Ammon's horn (tissue), 1 donor: ENCODE results near the gene SLC16A7.

Source experiments
- DNase-seq: peaks from one replicate; pipeline ENCODE4 v3.0.0-alpha.2; 2016; ENCODE audit warnings: low spot score

Gene SLC16A7

DNA sequence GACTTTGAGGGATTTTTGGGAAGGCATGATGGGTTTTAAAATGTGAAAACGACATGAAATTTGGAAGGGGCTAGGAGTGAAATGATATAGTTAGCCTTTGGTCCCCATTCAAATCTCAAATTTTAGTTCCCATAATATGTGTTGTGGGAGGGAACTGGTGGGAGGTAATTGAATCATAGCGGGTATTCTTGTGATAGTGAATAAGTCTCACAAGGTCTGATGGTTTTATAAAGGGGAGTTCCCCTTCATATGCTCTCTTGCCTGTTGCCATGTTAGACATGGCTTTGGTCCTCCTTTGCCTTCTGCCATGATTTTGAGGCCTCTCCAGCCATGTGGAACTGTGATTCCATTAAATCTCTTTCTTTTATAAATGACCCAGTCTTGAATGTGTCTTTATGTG is 72.8 kb downstream of the SLC16A7 start:
- DNase-seq: no peak

DNA sequence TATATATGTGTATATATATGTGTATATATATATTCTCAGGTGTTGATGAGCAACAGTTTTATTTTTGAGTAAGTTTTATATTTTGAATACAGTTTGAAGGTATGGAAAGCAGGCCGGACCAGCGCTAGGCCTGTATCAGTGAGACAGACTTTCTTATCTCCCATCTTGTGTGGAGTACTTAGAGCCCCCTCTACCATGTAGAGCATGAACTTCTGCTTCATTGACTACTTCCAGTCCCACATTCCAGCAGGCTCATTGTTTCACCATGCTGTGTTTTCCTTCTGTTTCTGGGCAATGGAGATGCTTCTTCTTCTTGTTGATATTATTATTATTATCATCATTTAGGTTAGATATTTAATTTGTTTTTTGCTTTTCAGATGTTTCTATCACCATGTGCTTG is 76.4 kb downstream of the SLC16A7 start:
- DNase-seq: no peak

DNA sequence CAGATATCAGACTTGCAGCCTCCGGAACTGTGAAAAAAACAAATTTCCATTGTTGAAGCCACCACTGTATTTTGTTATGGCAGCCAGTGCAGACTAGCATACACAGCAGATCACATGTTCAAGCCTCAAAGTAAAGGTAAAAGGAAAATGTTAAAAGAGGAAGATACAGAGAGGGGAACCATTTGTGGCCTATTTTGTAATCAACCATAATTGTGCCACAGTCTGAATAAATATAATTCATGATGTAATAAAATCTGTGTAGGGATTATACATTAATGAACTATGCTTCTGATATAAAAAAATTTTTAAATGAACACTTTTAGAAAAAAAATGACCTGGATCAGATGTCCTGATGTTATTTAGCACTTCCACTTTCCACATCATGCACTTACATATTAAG is 79.6 kb downstream of the SLC16A7 start:
- DNase-seq: no peak

DNA sequence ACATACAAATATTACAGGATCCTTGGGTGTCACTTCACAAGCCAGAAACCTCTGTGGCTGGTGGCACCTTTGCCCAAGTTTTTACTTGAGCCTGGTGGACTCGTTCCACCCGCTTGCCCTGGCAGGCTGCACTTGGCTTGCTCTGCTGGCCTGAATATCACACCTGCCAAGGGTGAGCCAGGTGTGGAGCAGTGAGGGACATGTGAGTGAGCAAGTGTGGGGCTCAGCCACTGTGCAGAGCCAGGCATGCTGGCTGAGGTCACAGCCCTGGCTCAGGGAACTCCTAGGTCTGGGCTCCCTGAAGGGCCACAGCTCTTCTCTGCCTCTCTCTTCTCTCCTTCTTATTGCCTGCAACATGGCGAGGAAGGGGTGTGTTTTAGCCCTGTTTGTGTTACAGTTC is 82.0 kb downstream of the SLC16A7 start:
- no peak for DNase-seq

DNA sequence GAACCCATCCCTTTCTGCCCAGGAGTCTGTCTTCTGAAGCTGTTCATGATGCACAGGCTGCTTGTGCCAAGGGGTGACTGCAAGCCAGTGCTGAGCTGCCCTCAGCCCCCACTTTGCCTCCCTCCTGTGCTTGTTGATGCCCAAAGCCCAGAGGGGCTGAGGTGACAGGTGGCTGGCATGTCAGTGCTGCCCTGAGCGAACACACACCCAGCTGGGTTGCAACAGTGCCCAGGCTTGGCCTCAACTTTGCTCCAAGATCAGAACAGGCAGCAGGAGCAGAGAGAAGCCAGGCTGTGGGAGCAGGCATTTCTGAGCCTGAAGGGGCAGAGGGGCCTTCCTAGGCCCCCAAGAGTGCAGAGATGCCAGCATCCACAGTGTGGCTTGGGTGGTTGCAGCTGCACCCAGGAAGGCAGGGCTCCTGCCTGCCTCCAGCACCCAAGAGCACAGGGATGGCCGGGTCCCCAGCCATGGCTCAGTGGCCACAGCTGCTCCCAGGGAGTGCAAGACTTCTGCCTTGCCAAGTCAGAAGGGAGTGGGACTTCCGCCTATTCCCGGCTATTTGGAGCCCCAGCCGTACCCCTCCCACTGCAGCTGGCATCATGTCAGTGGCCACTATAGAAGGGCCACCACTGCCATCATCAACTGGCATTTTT is 83.1 kb downstream of the SLC16A7 start:
- DNase-seq: no peak

DNA sequence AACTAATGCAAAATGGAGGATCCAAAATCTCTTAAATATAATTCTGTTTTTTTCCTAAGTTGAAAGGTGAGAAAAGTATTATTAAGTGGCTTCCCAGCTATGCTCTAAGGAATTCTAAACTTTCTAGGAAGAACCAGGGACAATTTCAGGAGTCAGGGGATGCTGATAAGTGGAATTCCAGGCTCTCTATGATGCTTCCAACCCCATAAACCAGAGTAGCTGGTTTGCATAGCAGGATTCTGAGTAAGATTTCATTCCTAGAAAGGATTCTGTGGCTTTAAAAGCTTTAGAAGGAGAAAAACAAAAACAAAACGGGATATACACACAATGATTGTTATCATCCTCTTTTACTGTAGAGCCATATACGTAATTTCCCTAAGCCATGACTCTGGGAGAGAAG is 93.9 kb downstream of the SLC16A7 start:
- DNase-seq: no peak

DNA sequence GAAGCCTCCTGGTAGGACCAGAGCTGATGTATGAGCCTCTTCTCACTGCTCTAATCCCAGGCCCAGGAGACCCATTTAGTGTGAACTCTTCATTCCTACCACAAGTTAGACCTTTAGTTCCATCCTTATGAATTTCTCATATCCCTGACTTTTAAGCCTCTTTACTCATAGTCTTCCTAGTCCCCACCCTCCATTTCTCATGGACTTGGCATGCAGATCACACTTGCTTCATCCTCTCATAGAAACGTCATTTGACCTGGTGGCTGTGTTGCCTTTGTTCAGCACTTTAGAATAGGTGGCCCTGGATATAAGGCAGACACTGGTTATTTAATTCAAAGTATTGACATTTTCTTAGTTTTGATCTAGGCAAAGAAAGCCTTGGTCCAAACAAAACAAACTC is 99.5 kb downstream of the SLC16A7 start:
- no peak for DNase-seq

DNA sequence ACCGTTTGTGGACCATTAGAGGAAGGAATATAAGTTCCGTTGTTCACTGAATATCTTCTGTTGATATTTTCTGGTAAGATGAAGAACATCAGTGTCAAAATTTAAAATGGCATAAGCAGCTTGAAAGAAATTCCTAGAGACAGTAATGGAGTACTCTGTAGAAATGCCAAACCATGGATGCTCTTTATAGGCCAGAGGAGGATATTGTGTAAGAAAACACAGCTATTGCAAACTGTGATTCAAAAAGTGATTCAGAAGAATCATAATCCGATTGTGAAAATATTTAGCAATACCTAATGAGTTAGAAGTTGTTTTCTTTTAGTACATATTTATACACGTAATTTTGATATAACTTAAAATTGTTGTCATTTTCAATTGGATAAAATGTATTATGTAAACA is 102.8 kb downstream of the SLC16A7 start:
- DNase-seq: no peak

DNA sequence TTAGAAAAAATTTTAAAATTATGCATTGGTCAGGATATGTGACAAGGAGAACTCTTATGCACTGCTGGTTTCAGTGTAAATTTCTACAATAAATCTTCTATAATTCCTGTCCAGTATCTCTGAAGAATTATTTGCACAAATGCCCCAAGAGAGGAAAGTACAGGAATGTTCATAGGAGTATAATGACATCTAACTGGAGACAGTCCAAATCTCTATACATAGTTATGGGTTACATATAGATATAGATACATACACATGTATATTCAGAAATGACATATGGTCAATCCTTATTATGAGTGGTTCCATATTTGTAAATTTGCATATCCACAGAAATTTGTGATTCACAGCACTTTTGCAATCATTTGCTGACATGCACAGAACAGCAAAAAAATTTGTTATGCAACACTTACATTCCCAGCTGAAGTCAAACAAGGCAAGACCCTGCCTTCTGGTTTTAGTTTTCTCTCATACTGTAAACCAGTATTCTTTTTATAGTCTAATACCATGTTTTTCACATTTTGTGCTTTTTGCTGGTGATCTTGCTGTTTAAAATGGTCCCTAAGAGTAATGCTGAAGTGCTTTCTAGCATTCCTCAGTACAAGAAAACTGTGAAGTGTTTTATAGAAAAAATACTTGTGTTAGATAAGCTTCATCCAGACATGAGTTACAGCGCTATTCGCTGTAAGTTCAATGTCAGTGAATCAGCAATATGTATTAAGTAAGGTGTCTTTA is 103.8 kb downstream of the SLC16A7 start:
- DNase-seq: no peak

DNA sequence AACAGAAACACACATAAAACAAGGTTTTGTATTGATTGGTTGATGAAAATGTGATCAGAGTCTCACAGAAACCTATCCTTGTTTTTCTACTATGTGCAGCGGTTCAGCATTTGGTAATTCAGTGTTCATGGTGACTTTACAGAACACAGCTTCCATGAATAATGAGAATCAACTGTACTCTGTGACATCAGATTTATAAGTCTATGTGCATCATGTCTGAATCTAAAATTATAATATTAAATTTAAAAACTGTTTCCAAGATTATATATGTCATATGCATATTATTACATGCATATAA is 104.3 kb downstream of the SLC16A7 start:
- no peak for DNase-seq

DNA sequence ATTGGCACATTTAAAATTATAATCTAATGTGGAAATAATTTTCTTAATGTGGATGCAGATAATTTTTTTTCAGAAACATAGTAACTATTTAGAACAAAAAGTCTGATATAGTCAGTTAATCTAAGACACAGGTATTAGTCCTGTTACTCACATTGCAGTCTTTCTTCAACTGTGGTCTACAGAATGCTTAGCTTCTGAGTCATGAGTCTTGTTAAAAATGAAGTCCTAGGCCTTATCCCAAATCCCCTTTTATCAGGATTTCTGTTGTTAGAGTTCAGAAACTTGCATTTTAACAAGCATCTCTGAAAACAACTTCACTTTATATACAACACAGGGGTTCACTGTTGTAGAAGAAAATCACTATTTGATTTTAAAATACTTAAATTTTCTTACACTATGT is 112.2 kb downstream of the SLC16A7 start:
- DNase-seq: no peak

DNA sequence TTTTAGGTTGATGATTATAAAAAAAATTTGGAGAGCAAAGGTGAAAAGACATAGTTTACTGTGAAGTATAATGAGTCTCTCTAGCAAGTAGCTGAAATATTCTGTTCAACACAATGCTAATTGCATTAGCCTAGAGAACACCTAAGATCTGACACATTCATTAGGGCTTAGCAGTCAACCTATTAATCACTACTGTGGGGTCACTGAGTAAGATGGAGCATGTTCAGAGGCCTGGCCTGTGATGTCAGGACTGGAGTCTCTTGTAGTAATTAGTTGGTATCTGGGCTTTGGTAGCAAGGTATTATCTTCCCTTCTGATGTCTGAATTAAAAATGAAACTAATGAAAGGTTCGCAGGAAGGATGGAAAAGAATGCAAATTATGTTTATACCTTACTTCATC is 112.7 kb downstream of the SLC16A7 start:
- no peak for DNase-seq

DNA sequence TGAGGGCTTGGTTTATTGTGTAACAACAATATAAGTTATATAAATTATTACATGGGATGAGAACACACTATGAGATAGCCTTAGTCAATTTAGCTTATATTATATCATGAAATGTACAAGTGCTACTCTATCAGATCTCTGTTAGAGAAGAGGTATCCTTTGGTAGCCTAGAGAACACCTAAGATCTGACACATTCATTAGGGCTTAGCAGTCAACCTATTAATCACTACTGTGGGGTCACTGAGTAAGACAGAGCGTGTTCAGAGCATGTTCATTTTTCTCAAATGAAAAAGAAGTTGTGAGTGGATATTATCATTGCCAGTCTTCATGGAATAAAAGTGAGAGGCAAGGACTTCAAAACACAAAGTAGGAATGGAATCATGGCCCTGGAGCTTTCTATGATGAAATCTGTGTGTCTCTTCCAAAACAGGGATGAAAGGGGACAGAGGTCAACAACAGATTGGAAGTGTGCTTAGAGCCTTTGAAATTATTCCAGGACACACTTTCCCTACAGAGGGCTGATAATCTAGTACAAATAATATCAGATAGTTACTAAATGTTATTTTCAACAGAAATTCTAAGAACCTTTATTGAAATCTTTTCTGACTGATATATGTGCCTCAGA is 114.3 kb downstream of the SLC16A7 start:
- DNase-seq: no peak

DNA sequence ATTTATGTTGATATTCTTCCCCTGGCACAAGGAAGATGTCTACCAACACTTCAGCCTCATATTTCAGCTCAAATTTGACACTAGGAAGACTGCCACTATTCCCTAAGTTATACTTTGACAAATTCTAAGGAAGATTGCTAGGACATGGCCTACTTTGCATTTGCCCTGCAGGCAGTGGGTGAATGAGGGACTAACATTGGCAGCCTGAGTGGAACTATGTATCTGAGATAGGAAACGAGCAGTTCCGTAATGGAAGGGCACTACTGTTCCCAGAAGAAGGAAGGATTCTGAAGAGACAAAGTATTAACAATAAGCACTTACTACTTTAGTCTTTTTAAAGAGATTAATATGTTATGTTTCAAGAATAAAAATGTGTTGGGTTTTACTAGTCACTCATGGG is 115.1 kb downstream of the SLC16A7 start:
- DNase-seq: no peak

DNA sequence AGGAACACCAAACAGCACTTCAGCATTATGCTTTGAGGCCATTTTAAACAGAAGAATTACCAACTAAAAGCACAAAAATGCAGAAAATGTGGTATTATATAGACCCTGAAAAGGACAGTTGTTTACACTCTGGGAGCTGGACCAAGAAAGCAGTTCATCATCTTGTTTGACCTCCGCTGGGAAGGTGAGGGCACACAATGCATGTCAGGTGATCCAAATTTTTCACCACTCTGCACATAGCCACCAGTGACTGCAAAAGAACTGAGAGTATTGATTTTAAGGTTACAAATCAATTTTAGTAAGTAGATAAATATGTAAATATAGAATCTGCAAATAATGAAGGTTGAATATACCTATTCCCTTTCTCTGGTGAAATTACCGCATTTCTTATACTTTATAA is 119.6 kb downstream of the SLC16A7 start:
- DNase-seq: no peak

DNA sequence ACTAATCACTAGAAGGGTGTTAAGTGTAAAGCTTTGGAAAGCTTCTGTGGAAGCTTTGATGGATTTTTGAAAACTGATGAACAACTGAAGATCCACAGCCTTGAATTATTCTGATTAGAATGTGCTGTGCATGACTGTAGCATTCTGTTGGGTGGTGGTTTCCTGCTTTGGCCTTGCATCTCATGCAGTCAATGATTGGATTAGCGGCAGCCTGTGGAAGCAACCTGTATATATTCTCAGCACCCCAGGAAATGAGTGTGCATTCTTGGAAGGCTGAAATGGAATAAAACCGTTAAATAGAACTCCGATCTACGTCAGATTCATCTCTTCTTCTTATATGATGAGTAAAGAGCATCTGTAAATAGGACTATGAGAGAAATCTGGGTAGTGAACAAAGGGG is 120.2 kb downstream of the SLC16A7 start:
- no peak for DNase-seq

DNA sequence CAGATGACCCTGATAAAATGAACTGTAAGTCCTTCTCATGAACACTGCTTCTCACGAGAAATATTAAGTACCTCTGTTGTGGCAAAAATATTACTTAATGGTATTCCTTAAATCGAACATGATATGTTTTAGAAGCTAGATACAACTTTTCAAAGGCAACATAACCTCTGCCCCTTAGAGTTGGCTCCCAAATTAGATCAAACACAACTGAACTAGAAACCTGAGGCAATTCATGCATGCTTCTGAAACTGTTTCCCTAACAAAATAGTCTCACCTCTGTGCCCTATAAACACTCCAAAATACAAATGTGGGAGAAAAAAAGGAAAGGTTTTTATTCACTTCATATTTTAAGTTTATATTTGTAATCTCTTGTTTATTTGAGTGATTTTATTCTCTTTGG is 121.6 kb downstream of the SLC16A7 start:
- no peak for DNase-seq

DNA sequence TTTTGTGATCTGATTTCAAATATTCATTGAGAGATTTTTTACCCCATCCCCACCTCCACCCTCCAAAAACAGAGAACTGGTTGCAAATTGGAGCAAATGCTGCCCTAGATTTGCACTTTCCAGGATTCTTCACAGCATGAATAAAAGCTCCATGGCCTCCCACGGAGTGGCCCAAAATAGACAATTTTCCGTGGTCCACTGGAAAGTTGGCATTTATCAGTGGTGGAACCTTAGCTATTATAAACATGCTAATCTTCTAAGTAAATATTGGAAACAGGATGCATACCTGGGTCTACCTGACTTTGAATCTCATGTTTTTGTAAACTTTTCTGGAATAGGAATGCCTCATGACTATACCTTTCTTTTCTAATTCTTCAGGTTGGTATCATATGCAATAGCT is 123.9 kb downstream of the SLC16A7 start:
- no peak for DNase-seq

DNA sequence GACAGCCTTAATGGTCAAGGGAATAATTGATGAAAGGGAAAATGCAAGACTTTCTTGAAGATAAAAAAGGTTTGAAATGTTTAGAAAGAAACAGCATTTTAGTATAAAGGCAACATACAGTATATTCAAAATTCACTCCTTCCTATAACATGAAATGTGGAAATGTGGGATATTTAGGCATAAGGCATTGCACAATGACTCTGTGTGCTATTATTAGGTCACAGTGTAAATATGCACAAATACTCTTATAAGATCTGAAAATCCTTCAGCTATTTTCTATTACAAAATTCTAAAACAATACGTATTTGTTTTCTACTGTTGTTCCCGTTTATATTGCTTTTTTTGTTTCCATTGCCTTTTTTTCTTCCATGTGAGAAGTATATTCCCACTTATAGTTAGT is 127.7 kb downstream of the SLC16A7 start:
- DNase-seq: no peak

DNA sequence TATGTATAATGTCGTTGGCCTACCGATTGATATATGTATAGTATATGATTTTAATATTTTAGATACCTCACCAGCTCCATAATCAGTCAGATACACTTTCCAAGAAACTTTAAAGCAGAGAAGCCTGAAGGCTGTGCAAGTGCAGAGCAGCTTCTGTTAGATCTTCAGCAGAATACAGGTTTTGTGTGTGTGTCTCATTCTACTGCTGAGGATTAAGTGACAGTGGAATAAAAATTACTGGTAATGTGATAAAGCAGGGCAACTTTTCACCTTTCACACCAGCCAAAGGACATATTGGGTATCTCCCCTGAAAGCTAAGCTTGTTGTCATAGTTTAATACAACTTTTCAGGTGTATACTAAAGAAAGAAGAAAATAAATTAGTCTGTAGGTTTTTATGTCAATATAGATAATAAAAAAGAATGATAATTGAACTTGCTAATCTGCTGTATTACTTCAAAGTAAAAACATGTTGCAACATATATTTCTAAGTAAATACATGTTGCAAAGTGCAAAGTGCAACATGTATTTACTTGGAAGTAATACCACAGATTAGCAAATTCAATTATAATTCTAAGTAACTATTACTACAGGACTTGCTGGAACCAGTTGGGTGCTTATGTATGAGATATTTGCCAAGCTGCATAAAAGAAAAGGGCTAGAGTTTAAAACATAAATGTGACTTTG is 128.3 kb downstream of the SLC16A7 start:
- DNase-seq: no peak

DNA sequence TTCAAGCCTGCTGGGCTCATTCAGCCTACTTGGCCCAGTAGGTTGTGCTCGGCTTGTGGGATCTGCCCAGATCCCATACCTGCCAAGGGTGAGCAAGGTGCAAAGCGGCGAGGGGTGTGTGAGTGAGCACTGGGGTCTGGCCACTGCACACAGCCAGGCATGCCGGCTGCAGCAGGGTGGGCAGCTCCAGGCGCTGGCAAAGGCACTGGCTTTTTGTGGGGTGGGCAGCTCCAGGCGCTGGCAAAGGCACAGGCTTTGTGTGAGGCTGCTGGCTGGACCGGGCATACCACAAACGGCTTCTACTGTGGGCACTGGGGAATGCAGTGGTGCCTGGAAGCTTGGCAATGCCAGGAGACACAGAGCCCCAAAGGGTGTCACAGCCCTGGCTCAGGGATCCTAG is 137.4 kb downstream of the SLC16A7 start:
- DNase-seq: no peak

DNA sequence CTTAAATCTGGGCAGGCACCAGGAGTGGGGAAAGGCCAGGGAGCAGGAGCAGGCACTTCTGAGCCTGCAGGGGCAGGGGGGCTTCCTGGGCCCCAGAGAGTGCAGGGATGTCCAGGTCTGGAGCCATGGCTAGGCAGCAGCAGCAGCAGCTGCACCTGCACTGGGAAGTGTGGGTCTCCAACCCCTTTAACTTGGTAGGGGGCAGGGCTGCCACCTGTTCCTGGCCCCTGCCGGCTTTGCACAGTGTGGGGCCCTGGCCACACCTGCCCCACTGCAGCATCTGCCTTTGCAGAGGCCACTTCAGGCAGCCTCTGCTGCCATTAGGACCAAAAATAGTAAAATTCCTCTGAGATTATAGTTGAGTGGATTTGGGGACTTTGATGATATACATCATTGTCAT is 138.5 kb downstream of the SLC16A7 start:
- no peak for DNase-seq

DNA sequence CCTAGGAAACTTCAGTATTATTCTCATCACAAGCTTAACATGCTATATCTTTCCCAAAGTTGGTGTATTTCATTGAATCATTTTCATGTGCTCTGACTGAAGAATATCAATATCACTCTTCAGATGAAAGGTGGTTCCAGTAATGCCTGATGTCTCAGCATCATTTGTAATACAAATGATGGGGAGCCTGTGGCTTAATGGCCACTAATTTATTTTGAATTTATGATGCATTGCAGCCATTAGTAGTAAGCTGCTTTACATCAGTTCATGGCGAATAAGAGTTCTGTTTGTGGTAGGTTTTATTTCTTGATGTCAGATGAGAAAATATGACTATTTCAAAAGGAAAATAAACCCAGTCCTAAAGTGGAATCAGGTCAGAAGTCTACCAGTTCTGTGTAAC is 139.4 kb downstream of the SLC16A7 start:
- no peak for DNase-seq
